Aorta (tissue), 5 donors: ENCODE measurements around the gene PTCHD1. TPM values are rescaled to one million over a fixed set of nuclear protein-coding genes. Genes with fewer than 3 reads are reported as not detected.

Experiments used
- ATAC-seq: fragments of 200-7000 bp; cut with Tn5 transposase; one replicate; pipeline ENCODE4 v1.9.1; 2022; ENCODE audit warnings: moderate library complexity; ENCODE audit not compliant: low FRiP score
- DNase-seq, 2 donors: peaks; one replicate each; pipeline ENCODE4 v3.0.0-alpha.2; 2020
- H3K27ac ChIP-seq, 2 donors: one replicate each; pipeline ENCODE4 v1.5.1; 2013; ENCODE audit warnings: low read length in 2 of 2, mild to moderate bottlenecking in 2 of 2, moderate library complexity in 2 of 2, control low read depth in 1 of 2, inconsistent platforms in 1 of 2, low read depth in 1 of 2
- H3K27me3 ChIP-seq, 2 donors: one replicate each; pipeline ENCODE4 v1.6.1; 2013; ENCODE audit warnings: control low read depth in 1 of 2, low read length in 1 of 2, mild to moderate bottlenecking in 1 of 2, moderate library complexity in 1 of 2; ENCODE audit not compliant: insufficient read depth in 2 of 2, control insufficient read depth in 1 of 2
- H3K36me3 ChIP-seq, 2 donors: one replicate each; pipeline ENCODE4 v1.6.1; 2013; ENCODE audit warnings: control low read depth in 1 of 2, low read length in 1 of 2, mild to moderate bottlenecking in 1 of 2; ENCODE audit not compliant: insufficient read depth in 2 of 2, control insufficient read depth in 1 of 2
- H3K4me1 ChIP-seq, 2 donors: one replicate each; pipeline ENCODE4 v1.6.1; 2013; ENCODE audit warnings: low read length in 2 of 2, control low read depth in 1 of 2, mild to moderate bottlenecking in 1 of 2, moderate library complexity in 1 of 2; ENCODE audit not compliant: insufficient read depth in 2 of 2, control insufficient read depth in 1 of 2
- H3K4me3 ChIP-seq, 2 donors: one replicate each; pipeline ENCODE4 v1.5.1; 2013; ENCODE audit warnings: low read length in 2 of 2, control low read depth in 1 of 2, mild to moderate bottlenecking in 1 of 2
- H3K9me3 ChIP-seq: one replicate; pipeline ENCODE4 v1.6.1; 2013; ENCODE audit warnings: mild to moderate bottlenecking, low read length; ENCODE audit not compliant: control insufficient read depth
- WGBS, 2 donors: extraction: QIAGEN DNeasy Blood & Tissue Kit; methylation state at CpG; one replicate each; pipeline ENCODE4 v1.1.7; 2013; 5-methylcytosine and 5-hydroxymethylcytosine counted together
- intact Hi-C, 2 donors: fragments of 100-400 bp; cut with DNase I; formaldehyde crosslinking; loops; one replicate each; pipeline versions ENCODE4 v1.14.2 to v1.15.0; 2022
- polyA plus RNA-seq, 2 donors: library from polyadenylated mRNA; stranded (reverse); fragments of 200-250 nt; gene quantifications; one replicate each; pipeline ENCODE4 v1.2.3, GENCODE V29; 2013
- total RNA-seq, 2 donors: library from RNA; stranded (reverse); fragmentation: NEBNext Ultra II Directional; extraction: Animal tissue kit (Norgen Biotek cat#: 25700); gene quantifications; one replicate each; pipeline ENCODE4 v1.2.1, GENCODE V29; 2021
- donor health status: healthy with polysubstance abuse.
- donor health status: Bipolar disorder and iron deficiency.
- donor health status: DM: no; HTN: no; CAD: no.
- donor health status: DM: no; HTN: no; CAD: no.
- donor health status: DM: yes; HTN: yes; CAD: no.

The PTCHD1 gene
- total and polyA plus RNA-seq, 4 donors: 0.03 to 16.2 (median 0.51) TPM; not detected in 1

DNA sequence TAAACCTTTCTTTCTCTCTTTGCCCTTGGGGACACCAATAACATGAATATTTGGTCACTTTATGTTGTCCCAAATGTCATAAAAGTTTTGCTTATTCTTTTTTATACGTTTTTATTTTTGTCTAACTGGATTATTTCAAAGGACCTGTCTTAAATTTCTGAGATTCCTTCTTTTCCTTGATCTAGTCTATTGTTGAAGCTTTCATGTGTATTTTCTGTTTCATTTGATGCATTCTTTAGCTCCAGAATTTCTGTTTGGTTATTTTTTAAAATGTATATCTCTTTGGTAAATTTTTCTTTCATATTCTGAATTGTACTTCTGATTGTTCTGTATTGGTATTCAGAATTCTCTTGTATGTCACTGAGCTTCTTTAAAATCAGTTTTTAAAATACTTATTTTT lies 88.3 kb downstream of the PTCHD1 start:
- intact Hi-C loops: no loop called here
- DNase-seq: no peak
- no peaks in the 10 kb centered on the region for H3K9me3 ChIP-seq
- H3K27me3 ChIP-seq: no peaks in the 10 kb centered on the region
- no peaks in the 10 kb centered on the region for H3K4me1 ChIP-seq
- H3K27ac ChIP-seq: no peak overlapping the region
- no peak overlapping the region for H3K4me3 ChIP-seq
- H3K36me3 ChIP-seq: no peaks in the 10 kb centered on the region
- no peak for ATAC-seq
- 52 to 69% methylated on average over 1 of the region's 1 CpG for WGBS, 2 donors

DNA sequence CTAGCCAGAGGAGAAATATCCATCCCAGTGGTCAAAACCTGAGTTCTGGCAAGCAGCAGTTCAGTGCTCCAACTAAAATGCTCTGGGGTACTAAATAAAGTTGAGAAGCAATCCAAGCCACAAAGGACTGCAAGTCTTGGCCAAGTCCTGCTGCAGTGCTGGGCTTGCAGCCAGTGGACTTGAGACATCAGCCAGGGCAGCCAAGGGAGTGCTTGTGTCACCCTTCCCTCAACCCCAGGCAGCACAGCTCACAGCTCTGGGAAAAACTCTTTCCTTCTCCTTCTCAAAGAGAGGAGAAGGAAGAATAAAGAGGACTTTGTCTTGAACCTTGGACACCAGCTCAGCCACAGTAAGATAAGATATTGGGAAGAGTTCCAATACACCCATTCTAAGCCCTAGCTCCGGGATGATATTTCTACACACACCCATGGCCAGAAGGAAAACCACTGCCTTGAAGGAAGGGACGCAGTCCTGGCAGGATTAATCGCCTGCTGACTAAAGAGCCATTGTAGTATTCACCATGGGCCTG lies 99.8 kb downstream of the PTCHD1 start:
- H3K36me3 ChIP-seq: no peaks in the 10 kb centered on the region
- no peak overlapping the region for H3K4me3 ChIP-seq
- ATAC-seq: peak; percentile 90
- H3K9me3 ChIP-seq: no peaks in the 10 kb centered on the region
- 4 to 29% methylated on average over 3 of the region's 3 CpGs for WGBS, 2 donors
- peak; percentile 86 to 91 for DNase-seq
- peak overlapping the region; percentile 8 to 74 for H3K27ac ChIP-seq
- H3K27me3 ChIP-seq: no peaks in the 10 kb centered on the region
- H3K4me1 ChIP-seq: no peaks in the 10 kb centered on the region
- intact Hi-C loops: no loop called here

DNA sequence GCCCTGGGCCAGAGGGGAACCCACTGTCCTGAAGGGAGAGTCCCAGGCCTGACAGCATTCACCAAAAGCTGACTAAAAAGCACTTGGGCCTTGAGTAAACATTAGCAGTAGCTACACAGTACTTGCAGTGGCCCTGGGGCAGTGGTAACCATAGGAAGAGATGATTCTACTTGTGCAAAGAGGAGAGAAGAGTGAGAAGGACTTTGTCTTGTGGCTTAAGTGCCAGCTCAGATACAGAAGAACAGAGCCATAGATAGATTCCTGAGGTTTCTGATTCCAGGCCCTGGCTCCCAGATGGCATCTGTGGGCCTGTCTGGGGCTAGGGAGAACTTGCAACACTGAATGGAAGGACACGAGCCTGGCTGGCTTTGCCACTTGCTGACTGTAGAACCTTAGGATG lies 100.5 kb downstream of the PTCHD1 start:
- no peaks in the 10 kb centered on the region for H3K4me1 ChIP-seq
- no peaks in the 10 kb centered on the region for H3K36me3 ChIP-seq
- no peaks in the 10 kb centered on the region for H3K9me3 ChIP-seq
- DNase-seq (no peak), ATAC-seq (peak; percentile 16)
- intact Hi-C loops: no loop called here
- H3K27me3 ChIP-seq: no peaks in the 10 kb centered on the region
- H3K4me3 ChIP-seq: no peak overlapping the region
- peak overlapping the region in 1 of 2 donors; percentile 74 for H3K27ac ChIP-seq
- WGBS, 2 donors: 6 to 8% methylated on average over 1 of the region's 1 CpG

DNA sequence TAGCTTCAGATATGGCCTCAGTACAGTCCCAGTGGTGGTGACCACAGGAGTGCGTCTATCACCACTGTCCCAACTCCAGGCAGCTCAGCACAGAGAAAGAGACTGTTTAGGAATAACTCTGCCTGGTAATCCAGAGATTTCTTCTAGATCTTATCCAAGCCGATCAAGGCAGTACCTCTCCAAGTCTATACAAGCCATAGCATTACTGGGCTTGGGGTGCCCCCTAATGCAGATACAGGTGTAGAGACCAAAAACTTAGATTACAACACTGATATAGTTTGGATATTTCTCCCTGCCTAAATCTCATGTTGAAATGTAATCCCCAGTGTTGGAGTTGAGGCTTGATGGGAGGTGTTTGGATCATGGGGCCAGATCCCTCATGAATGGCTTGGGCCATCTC lies 100.9 kb downstream of the PTCHD1 start:
- intact Hi-C loops: no loop called here
- DNase-seq: no peak

DNA sequence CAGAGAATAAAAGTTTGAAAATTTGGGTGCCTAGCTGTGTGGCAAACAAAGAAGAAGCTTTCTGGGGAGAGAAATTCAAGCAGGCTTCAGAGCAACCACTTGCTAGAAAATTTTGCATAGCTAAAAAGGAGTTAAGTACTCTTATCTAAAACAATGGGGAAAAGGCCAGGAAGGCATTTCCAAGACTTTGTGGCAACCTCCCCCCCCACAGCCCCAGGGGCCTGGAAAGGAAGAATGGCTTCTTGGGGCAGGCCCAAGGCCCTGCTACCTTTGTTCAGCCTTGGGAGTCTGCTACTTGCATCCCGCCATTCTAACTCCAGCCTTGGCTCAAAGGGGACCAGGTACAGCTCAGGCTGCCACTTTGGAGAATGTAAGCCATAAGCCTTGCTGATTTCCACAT lies 102.2 kb downstream of the PTCHD1 start:
- ATAC-seq: no peak
- Histone ChIP-seq H3K9me3 (no peaks in the 10 kb centered on the region), H3K36me3 (no peaks in the 10 kb centered on the region), H3K27me3 (no peaks in the 10 kb centered on the region), H3K4me3 (no peak overlapping the region), H3K4me1 (no peaks in the 10 kb centered on the region), H3K27ac (no peak overlapping the region)
- DNase-seq: no peak
- WGBS, 2 donors: 44 to 80% methylated on average over 1 of the region's 1 CpG
- intact Hi-C loops: no loop called here

More for the DNA sequence above, 100.9 kb downstream of the PTCHD1 start:
- Histone ChIP-seq H3K27me3 (no peaks in the 10 kb centered on the region), H3K4me3 (no peak overlapping the region), H3K4me1 (no peaks in the 10 kb centered on the region), H3K36me3 (no peaks in the 10 kb centered on the region), H3K9me3 (no peaks in the 10 kb centered on the region), H3K27ac (peak overlapping the region in 1 of 2 donors; percentile 74)
- WGBS, 2 donors: 64 to 76% methylated on average over 2 of the region's 2 CpGs
- ATAC-seq: no peak

DNA sequence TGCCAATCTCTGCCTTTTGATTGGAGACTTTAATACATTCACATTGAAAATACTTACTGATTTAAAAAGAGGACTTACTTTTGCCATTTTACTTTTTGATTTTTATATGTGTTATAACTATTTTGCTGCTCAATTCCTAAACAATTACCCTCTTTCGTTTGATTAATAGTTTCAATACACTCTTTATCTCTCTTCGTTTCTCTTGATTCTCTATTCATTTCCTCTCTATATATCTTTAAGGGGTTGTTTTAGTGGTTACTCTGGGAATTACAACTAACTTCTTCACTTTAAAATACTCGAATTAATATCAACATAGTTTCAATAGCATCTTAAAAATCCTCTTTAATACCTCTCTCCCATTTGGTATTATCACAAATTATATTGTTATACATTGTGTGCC lies 116.6 kb downstream of the PTCHD1 start:
- no peaks in the 10 kb centered on the region for H3K4me1 ChIP-seq
- intact Hi-C loops: no loop called here
- DNase-seq: no peak
- H3K4me3 ChIP-seq: no peak overlapping the region
- H3K9me3 ChIP-seq: no peaks in the 10 kb centered on the region
- WGBS, 2 donors: 43 to 65% methylated on average over 3 of the region's 3 CpGs
- no peaks in the 10 kb centered on the region for H3K27me3 ChIP-seq
- ATAC-seq: no peak
- H3K27ac ChIP-seq: no peak overlapping the region
- no peaks in the 10 kb centered on the region for H3K36me3 ChIP-seq
